Kidney (tissue), 14 donors: ENCODE results near the gene PFKFB2. TPM values are rescaled to one million over a fixed set of nuclear protein-coding genes. Genes with fewer than 3 reads are reported as not detected.
A peak's percentile ranks its signal among the peaks of the same experiment; 100 is the strongest.

ENCODE experiments used
- DNase-seq, 5 donors: peaks; one replicate each; pipeline ENCODE4 v3.0.0-alpha.2; 2013 to 2020
- FAIRE-seq: peaks from 2 replicates; lab custom pipeline; 2012; peaks lifted over from hg19 to GRCh38; lab: Jason Lieb, UNC
- H3K27ac ChIP-seq, 2 donors: one replicate each; pipeline ENCODE4 v1.7.0; 2013; ENCODE audit warnings: low read depth in 2 of 2, low read length in 2 of 2, inconsistent platforms in 1 of 2
- H3K27me3 ChIP-seq: one replicate; pipeline ENCODE4 v1.7.1; 2013; ENCODE audit warnings: low read length, inconsistent platforms; ENCODE audit not compliant: control insufficient read depth, insufficient read depth
- H3K36me3 ChIP-seq, 3 donors: one replicate each; pipeline versions ENCODE4 v1.7.0 to v1.7.1; 2013; ENCODE audit warnings: low read length in 3 of 3, control low read depth in 1 of 3, inconsistent platforms in 1 of 3; ENCODE audit not compliant: insufficient read depth in 3 of 3, control insufficient read depth in 2 of 3
- H3K4me1 ChIP-seq, 3 donors: one replicate each; pipeline versions ENCODE4 v1.7.0 to v1.7.1; 2013; ENCODE audit warnings: low read length in 3 of 3, inconsistent platforms in 1 of 3, low read depth in 1 of 3; ENCODE audit not compliant: control insufficient read depth in 2 of 3, insufficient read depth in 2 of 3
- H3K4me3 ChIP-seq, 3 donors: one replicate each; pipeline versions ENCODE4 v1.7.0 to v1.8.1; 2013; ENCODE audit warnings: low read length in 3 of 3, control low read depth in 1 of 3, inconsistent platforms in 1 of 3
- H3K9ac ChIP-seq, 3 donors: one replicate each; pipeline versions ENCODE4 v1.7.0 to v1.7.1; 2013; ENCODE audit warnings: low read length in 3 of 3, control low read depth in 1 of 3, inconsistent platforms in 1 of 3
- H3K9me3 ChIP-seq, 3 donors: one replicate each; pipeline versions ENCODE4 v1.7.0 to v1.7.1; 2013; ENCODE audit warnings: low read length in 3 of 3, control low read depth in 1 of 3, inconsistent platforms in 1 of 3; ENCODE audit not compliant: control insufficient read depth in 2 of 3, insufficient read depth in 1 of 3
- intact Hi-C: fragments of 100-400 bp; cut with DNase I; formaldehyde crosslinking; loops from one replicate; pipeline ENCODE4 v1.11.1; 2022
- polyA plus RNA-seq: library from polyadenylated mRNA; stranded (reverse); fragments of 350-450 nt; fragmentation: Illumina TruSeq; extraction: RNeasy Lipid Tissue Mini Kit (QIAGEN cat#74804); gene quantifications from one replicate; pipeline ENCODE4 v1.2.3, GENCODE V29; 2014; ENCODE audit warnings: low read depth, low replicate concordance; ENCODE audit not compliant: insufficient read depth
- total RNA-seq: library from RNA; stranded (reverse); fragmentation: NEBNext Ultra II Directional; extraction: Animal tissue kit (Norgen Biotek cat#: 25700); gene quantifications from one replicate; pipeline ENCODE4 v1.2.1, GENCODE V29; 2021
- TF ChIP-seq, protein P1 (sequence below): IDR thresholded peaks from 3 replicates; pipeline ENCODE4 v1.5.1; 2012; ENCODE audit warnings: mild to moderate bottlenecking, moderate library complexity, borderline replicate concordance; ENCODE audit not compliant: insufficient read depth; ENCODE audit errors: extremely low read depth
- donor health status: control.
- donor health status: control.
- donor health status: control.
- donor health status: control.
- donor health status: control.
- donor health status: DM: yes; HTN: yes; CAD: no.
- donor health status: Normal renal cell carcinoma (clear cell type).

PFKFB2 gene
- total and polyA plus RNA-seq, 2 donors from 2014 or later, result 20.6 to 21.7 TPM

DNA sequence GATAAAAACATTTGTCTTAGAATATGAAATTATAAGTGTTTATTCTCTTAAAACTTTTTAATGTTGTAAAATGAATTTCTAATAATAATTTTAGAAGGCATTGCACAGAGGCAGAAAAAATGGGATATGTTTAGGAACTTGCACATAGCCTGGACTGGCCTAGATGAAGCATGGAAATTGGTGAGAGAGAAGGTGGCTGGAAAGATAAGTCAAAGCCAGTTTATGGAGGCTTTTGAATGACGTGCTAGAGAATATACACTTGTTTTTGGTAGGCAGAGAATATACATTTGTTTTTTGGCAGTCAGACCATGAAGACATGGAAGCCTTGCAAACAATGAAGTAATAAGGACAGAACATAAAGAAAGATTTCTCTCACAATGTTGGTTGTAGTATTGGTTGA is 48.6 kb downstream of the PFKFB2 start:
- intact Hi-C loops, result no loop called here
- Histone ChIP-seq H3K4me1 (no peaks in the 10 kb centered on the region), H3K9ac (no peak overlapping the region), H3K4me3 (no peak overlapping the region), H3K27ac (no peak overlapping the region), H3K36me3 (no peaks in the 10 kb centered on the region), H3K27me3 (no peaks in the 10 kb centered on the region), H3K9me3 (no peaks in the 10 kb centered on the region)
- TF ChIP-seq, protein P1, sequence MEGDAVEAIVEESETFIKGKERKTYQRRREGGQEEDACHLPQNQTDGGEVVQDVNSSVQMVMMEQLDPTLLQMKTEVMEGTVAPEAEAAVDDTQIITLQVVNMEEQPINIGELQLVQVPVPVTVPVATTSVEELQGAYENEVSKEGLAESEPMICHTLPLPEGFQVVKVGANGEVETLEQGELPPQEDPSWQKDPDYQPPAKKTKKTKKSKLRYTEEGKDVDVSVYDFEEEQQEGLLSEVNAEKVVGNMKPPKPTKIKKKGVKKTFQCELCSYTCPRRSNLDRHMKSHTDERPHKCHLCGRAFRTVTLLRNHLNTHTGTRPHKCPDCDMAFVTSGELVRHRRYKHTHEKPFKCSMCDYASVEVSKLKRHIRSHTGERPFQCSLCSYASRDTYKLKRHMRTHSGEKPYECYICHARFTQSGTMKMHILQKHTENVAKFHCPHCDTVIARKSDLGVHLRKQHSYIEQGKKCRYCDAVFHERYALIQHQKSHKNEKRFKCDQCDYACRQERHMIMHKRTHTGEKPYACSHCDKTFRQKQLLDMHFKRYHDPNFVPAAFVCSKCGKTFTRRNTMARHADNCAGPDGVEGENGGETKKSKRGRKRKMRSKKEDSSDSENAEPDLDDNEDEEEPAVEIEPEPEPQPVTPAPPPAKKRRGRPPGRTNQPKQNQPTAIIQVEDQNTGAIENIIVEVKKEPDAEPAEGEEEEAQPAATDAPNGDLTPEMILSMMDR, result no peak
- no peak for DNase-seq
- no peak for FAIRE-seq

DNA sequence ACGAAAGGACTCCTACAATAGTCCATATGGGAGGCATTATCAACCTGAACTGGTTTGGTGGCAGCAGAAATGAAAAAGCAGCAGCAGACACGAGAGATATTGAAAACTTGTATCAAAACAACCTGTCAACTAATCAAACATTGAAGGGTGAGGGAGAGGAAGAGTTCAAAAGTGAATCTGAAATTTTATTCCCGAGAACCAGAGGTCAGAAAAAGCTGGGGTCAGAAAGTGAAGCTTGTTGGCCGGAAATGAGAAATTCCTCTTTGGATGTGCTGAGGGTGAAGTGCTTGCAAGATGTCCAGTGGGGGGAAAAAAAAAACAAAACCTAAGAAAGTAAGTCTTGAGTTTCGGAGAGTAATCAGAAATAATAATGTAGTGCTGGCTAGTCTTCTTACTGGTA is 49.1 kb downstream of the PFKFB2 start:
- no peak overlapping the region for H3K4me3 ChIP-seq
- FAIRE-seq, result no peak
- no peaks in the 10 kb centered on the region for H3K9me3 ChIP-seq
- peak in 1 of 5 donors; percentile 24 for DNase-seq
- TF ChIP-seq, protein P1, result no peak
- no peaks in the 10 kb centered on the region for H3K27me3 ChIP-seq
- H3K27ac ChIP-seq, result no peak overlapping the region
- H3K9ac ChIP-seq, result no peak overlapping the region
- intact Hi-C loops, result no loop called here
- H3K36me3 ChIP-seq, result no peaks in the 10 kb centered on the region
- no peaks in the 10 kb centered on the region for H3K4me1 ChIP-seq

DNA sequence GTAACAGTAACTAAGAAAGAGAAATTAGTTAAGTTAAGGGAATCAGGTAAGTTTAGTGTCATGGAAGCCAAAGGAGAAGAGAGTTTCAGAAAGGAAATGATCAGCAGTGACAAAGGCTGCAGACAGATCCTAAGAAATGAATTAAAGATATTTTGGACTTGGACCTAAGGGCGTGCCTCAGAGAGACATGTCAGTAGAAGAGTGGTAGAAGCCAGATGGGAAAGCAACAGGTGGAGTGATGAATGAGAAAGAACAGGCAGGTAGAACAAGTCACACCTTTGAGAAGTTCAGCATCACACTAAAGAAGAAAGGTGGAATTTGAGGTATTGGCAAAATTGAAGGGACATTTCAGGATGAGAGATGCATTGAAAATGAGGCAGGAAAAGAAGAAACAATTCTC is 49.6 kb downstream of the PFKFB2 start:
- no peak overlapping the region for H3K4me3 ChIP-seq
- H3K27ac ChIP-seq, result no peak overlapping the region
- DNase-seq (no peak), FAIRE-seq (no peak)
- intact Hi-C loops, result no loop called here
- no peaks in the 10 kb centered on the region for H3K27me3 ChIP-seq
- H3K4me1 ChIP-seq, result no peaks in the 10 kb centered on the region
- no peaks in the 10 kb centered on the region for H3K9me3 ChIP-seq
- no peak overlapping the region for H3K9ac ChIP-seq
- H3K36me3 ChIP-seq, result no peaks in the 10 kb centered on the region
- TF ChIP-seq, protein P1, result no peak

GRCh38 chr1:207103892-207104373 is 50.9 kb downstream of the PFKFB2 start, which contains the start of gene C4BPA:
TSS of gene C4BPA (plus strand) at chr1:207104233. CDS start at chr1:207113026, 8,793 bp downstream.
- intact Hi-C loops, result no loop called here
- DNase-seq, result no peak
- no peaks in the 10 kb centered on the region for H3K36me3 ChIP-seq
- FAIRE-seq, result no peak
- H3K27ac ChIP-seq, result no peak within 1 kb of the TSS
- no peaks in the 10 kb centered on the region for H3K27me3 ChIP-seq
- no peak within 1 kb of the TSS for H3K9ac ChIP-seq
- TF ChIP-seq, protein P1, result no peak
- H3K4me3 ChIP-seq, result no peak within 1 kb of the TSS
- no peaks in the 10 kb centered on the region for H3K9me3 ChIP-seq
- no peaks in the 10 kb centered on the region for H3K4me1 ChIP-seq
